ENCODE results near the gene CEP83.
"Not testable (repeated sequence)": the region's sequence is repeated elsewhere in the genome, so short reads cannot be mapped to it uniquely, and the experiment has no call there.

CEP83 gene

GRCh38 chr12:94377599-94377998, 82.1 kb downstream of the CEP83 start:
- no peak for DNase-seq (ENCODE audit: low read depth)

- no peak for DNase-seq (ENCODE audit: low read depth)
Measured at GRCh38 chr12:94374124-94374523, 85.5 kb downstream of the CEP83 start.

- no peak for DNase-seq (ENCODE audit: low read depth)
Measured at GRCh38 chr12:94372461-94372860, 87.2 kb downstream of the CEP83 start.

- DNase-seq (ENCODE audit: low read depth): no peak
Measured at GRCh38 chr12:94362653-94363052, 97.0 kb downstream of the CEP83 start.

GRCh38 chr12:94359761-94360160, 99.9 kb downstream of the CEP83 start:
- no peak for DNase-seq (ENCODE audit: low read depth)

DNA sequence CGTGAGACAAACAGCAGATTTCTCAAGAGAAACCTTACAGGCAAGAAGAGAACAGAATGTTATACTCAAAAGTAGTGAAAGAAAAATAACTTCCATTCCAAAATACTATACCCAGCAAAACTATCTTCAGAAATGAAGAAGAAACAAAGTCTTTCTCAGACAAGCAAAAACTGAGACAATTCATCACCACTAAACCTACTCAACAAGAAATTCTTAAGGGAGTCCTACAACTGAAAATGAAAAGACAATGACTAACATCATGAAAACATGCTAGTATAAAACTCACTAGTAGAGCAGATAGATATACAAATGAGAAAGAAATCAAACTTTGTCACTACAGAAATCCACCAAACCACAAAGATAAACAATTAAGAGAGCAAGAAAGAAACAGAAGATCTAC, 106.5 kb downstream of the CEP83 start:
- no peak for DNase-seq (ENCODE audit: low read depth)

GRCh38 chr12:94340573-94340972, 119.1 kb downstream of the CEP83 start:
- DNase-seq (ENCODE audit: low read depth): no peak

- DNase-seq (ENCODE audit: low read depth): no peak
Measured at GRCh38 chr12:94338006-94338794, 121.5 kb downstream of the CEP83 start.

DNA sequence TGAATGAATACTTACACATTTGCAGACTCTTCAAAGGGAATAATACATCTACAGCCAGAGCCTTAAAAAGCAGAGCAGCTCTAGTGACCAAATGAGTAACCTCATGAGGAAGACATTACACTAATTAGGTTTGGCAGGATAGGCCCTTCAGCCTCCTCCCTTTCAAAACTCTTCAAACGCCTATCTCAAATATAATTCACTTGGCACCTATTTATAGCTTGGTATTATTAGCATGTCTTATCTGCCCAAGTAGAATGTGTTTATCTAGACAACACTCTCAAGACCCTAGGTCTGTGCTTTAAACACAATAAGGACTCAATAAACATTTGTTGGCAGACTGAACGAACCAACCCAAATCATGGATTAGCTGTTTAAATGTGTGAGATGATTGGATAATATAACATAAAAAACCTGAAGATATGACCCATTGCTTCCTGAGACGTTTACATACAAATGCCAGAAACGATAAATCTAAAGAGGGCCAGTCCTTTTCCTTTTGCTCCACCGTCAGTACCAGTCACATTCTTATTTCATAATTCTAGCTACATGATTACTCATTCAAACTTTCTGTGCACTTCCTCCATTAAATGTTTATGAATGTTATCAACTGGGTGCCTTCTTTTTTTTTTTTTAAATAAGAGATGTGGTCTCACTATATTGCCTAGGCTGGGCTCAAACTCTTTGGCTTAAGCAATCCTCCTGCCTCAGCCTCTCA, 123.3 kb downstream of the CEP83 start:
- no peak for DNase-seq (ENCODE audit: low read depth)

DNA sequence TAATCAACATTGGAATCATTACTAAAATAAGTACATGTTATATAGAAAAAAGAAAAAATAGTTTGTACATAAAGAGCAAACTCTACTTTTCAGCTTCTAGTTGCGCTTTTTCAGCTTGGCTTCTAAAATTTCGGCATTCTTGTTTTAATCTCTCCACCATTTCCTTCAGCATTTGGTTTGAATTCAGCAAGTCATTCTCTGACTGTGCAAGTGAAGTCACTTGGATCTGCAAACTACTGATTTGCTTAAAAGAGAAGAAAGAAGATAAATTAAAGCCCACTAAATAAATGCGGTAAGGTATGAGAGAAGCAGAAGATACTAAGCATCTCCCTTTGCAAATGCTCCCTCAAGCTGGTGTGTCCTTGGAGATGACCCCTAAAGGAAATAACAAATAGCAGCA, 126.3 kb downstream of the CEP83 start:
- DNase-seq (ENCODE audit: low read depth): no peak

- no peak for DNase-seq (ENCODE audit: low read depth)
Measured at GRCh38 chr12:94329366-94329765, 130.3 kb downstream of the CEP83 start.

- DNase-seq (ENCODE audit: low read depth): no peak
Measured at GRCh38 chr12:94327809-94328208, 131.9 kb downstream of the CEP83 start.

GRCh38 chr12:94326727-94327126, 132.9 kb downstream of the CEP83 start:
- no peak for DNase-seq (ENCODE audit: low read depth)

- DNase-seq (ENCODE audit: low read depth): no peak
Measured at GRCh38 chr12:94326234-94326633, 133.4 kb downstream of the CEP83 start.

GRCh38 chr12:94322346-94322745, 137.3 kb downstream of the CEP83 start:
- DNase-seq (ENCODE audit: low read depth): no peak

DNA sequence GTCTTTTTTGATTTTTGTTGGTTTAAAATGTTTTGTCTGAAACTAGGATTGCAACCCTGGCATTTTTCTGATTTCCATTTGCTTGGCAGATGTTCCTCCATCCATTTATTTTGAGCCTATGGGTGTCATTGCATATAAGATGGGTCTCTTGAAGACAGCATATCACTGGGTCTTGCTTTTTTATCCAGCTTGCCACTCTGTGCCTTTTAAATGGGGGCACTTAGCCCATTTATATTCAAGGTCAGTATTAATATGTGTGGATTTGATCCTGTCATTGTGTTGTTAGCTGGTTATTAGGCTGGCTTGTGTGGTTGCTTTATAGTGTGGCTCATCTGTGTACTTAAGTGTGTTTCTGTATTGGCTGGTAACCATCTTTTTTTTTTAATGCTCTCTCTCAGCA, 139.6 kb downstream of the CEP83 start:
- no peak for DNase-seq (ENCODE audit: low read depth)

- DNase-seq (ENCODE audit: low read depth): no peak
Measured at GRCh38 chr12:94318181-94318580, 141.5 kb downstream of the CEP83 start.

DNA sequence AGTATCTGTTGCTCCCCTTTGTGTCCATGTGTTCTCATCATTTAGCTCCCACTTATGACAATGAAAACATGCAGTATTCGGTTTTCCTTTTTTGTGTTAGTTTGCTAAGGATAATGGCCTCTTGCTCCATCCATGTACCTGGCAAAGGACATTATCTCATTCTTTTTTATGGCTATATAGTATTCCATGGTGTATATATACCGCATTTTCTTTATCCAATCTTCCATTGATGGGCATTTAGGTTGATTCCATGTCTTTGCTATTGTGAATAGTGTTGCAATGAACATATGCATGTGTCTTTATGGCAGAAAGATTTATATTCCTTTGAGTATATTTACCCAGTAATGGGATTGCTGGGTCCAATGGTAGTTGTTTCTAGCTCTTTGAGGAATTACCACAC, 143.1 kb downstream of the CEP83 start:
- DNase-seq (ENCODE audit: low read depth): not testable (repeated sequence)

- no peak for DNase-seq (ENCODE audit: low read depth)
Measured at GRCh38 chr12:94312378-94312777, 147.3 kb downstream of the CEP83 start.

GRCh38 chr12:94309373-94309772, 150.3 kb downstream of the CEP83 start:
- DNase-seq (ENCODE audit: low read depth): no peak

DNA sequence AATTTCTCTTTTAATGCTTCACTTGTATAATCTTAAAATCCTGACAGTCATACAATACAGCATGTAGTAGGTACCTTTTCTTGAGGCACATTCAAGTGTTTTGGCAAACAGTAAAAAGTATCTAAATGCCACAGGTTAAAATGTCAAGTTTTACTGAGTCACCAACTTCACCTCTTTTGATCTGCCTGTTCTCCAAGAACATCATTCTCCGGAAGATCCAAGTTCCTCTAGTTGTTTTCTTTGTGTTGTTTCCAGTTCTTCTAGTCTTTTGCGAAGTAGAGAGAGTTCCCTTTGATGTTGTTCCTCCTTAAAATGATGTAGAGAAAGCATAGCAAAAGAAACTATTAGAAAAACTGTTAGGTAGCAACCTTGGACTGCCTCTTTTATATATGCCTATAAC, 151.1 kb downstream of the CEP83 start:
- DNase-seq (ENCODE audit: low read depth): no peak

DNA sequence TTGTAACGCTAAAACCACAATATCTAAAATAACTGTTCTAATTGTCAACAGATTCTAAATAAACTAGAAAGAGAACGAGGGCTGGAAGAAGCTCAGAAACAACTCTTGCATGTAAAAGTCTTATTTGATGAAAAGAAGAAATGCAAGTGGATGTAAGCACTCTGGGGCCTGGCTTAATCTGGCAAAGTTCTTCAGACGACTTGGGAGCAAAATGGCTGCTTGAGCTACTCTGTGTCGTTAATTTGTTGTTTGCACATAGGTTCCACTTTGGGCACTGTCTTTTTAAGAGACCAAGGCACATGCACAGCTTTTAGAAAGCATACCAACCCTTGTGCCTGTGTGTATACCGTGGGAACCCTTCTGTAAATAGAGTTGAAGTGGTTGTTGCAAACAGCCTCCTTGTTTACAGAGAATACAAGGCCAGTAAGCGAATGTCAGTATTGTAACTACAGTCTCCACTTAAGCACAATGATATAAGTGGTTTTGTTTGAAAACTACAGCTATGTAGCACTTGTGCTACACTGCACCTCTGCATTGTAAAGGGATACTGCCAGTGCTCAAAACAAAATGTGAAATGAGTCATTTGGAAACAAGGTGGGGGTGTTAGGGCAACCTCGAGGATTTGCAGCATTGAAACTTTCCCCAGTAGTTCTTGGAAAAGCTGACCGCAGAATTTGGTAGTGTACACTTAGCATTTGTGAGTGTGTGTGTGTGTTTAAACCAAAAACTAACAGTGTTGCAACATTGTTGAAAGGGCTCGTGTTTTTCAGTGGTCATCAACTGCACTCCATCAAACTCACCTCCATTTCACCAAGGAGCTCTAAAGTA, 154.3 kb downstream of the CEP83 start:
- DNase-seq (ENCODE audit: low read depth): no peak

DNA sequence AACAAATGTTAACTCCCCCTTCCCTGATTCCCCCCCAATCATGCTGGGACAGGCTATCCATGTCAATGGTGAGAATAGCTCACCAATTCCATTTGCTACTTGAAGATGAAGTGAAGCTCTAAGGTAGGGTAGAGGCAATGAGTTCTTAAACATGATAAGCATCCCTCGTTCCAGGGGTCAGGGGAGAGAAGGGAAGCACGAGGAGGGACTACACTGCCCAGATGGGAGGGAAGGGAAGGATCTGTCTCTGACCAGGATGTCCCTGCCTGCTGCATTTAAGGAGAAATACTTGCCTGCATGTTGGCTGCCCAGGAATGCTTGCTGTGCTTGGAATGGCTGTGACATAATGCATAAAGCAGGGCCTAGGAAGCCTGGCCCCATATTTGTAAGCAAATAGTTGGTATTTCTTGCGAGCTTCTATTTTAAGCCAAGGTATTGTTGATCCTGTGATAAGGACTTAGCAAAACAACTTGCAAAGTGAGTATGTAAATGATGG, 155.1 kb downstream of the CEP83 start:
- DNase-seq (ENCODE audit: low read depth): no peak
